ENCODE measurements around the gene MCM9. TPM values are rescaled to one million over a fixed set of nuclear protein-coding genes. Genes with fewer than 3 reads are reported as not detected.

MCM9 gene
- polyA plus RNA-seq, 2 of the 4 experiments (the other 2 are of a cell fraction): 5.1 to 5.4 TPM

GRCh38 chr6:118903138-118903537 lies 31.8 kb downstream of the MCM9 start:
- CTCF ChIA-PET: no interaction called here
- WGBS (ENCODE audit: missing lambda C conversion rate): 62% methylated on average over 2 of the region's 2 CpGs

GRCh38 chr6:118902726-118903125 lies 32.2 kb downstream of the MCM9 start:
- Histone ChIP-seq H3K9me3 (no peaks in the 10 kb centered on the region), H3K4me2 (no peak overlapping the region), H3K4me1 (peaks cover 5% of the 10 kb centered on the region; the same call in 1 of the 3 replicates), H3K27ac (no peak overlapping the region), H3K4me3 (no peak overlapping the region)
- FAIRE-seq (no peak), DNase-seq (ENCODE audit: low read depth in 1 of 2, low spot score in 1 of 2) (no peak), ATAC-seq (no peak)
- CTCF ChIA-PET: no interaction called here
- POLR2A ChIA-PET: no interaction called here
- TF ChIP-seq FOSB (CRISPR knock-in tag; IDR thresholded peaks at IDR 0.05): no peak
- TF ChIP-seq HDAC2 (IDR thresholded peaks at IDR 0.05): no peak
- no peak for TF ChIP-seq ELK1 (IDR thresholded peaks at IDR 0.05; ENCODE audit: low read depth, low read length)
- no peak for TF ChIP-seq MAFK (IDR thresholded peaks at IDR 0.05; ENCODE audit: partially characterized antibody)
- TF ChIP-seq CBX8 (IDR thresholded peaks at IDR 0.05): no peak
- TF ChIP-seq RNF2 (IDR thresholded peaks at IDR 0.05; ENCODE audit: borderline replicate concordance, low read depth): no peak
- TF ChIP-seq ZNF302 (CRISPR knock-in tag; IDR thresholded peaks at IDR 0.05): no peak
- TF ChIP-seq EP300 (IDR thresholded peaks at IDR 0.05): no peak
- TF ChIP-seq EHF (CRISPR knock-in tag; IDR thresholded peaks at IDR 0.05): no peak
- no peak for TF ChIP-seq JUN (IDR thresholded peaks at IDR 0.05)
- no peak for TF ChIP-seq TP53 (CRISPR knock-in tag; IDR thresholded peaks at IDR 0.05)
- TF ChIP-seq POLR2AphosphoS2 (conservative IDR thresholded peaks at IDR 0.05; ENCODE audit: low read length): no peak
- TF ChIP-seq RCOR1 (IDR thresholded peaks at IDR 0.05; ENCODE audit: low read depth, low read length): no peak
- TF ChIP-seq BHLHE40 (IDR thresholded peaks at IDR 0.05; ENCODE audit: low read depth, low read length): no peak
- no peak for TF ChIP-seq MAX (IDR thresholded peaks at IDR 0.05)
- TF ChIP-seq RARB (CRISPR knock-in tag; IDR thresholded peaks at IDR 0.05): no peak
- no peak for TF ChIP-seq HES2 (IDR thresholded peaks at IDR 0.05)

More at GRCh38 chr6:118903138-118903537, 31.8 kb downstream of the MCM9 start:
- H3K9me3 ChIP-seq: no peaks in the 10 kb centered on the region
- no peak overlapping the region for H3K4me3 ChIP-seq
- DNase-seq (ENCODE audit: low read depth in 1 of 2, low spot score in 1 of 2) (no peak), ATAC-seq (no peak), FAIRE-seq (no peak)
- H3K27ac ChIP-seq: no peak overlapping the region
- TF ChIP-seq CTCF (IDR thresholded peaks at IDR 0.05): no peak
- POLR2A ChIA-PET: no interaction called here
- H3K4me2 ChIP-seq: no peak overlapping the region
- peaks cover 5% of the 10 kb centered on the region; the same call in 1 of the 3 replicates for H3K4me1 ChIP-seq

- H3K27ac ChIP-seq: no peak overlapping the region
- FAIRE-seq (no peak), DNase-seq (ENCODE audit: low read depth in 1 of 2, low spot score in 1 of 2) (no peak), ATAC-seq (no peak)
- H3K4me1 ChIP-seq: peaks cover 16% of the 10 kb centered on the region; the same call in 2 of the 3 replicates
- POLR2A ChIA-PET: no interaction called here
- no peaks in the 10 kb centered on the region for H3K9me3 ChIP-seq
- TF ChIP-seq FOXS1 (CRISPR knock-in tag; IDR thresholded peaks at IDR 0.05) (no peak), PBX3 (IDR thresholded peaks at IDR 0.05) (no peak), SMC3 (IDR thresholded peaks at IDR 0.05) (no peak), MYC (IDR thresholded peaks at IDR 0.05; ENCODE audit: borderline replicate concordance, low read length) (no peak), PHF8 (IDR thresholded peaks at IDR 0.05; ENCODE audit: borderline replicate concordance, low read depth) (no peak), MAX (IDR thresholded peaks at IDR 0.05) (no peak), RARB (CRISPR knock-in tag; IDR thresholded peaks at IDR 0.05) (no peak)
- 97% methylated on average over 6 of the region's 6 CpGs for WGBS (ENCODE audit: missing lambda C conversion rate)
- CTCF ChIA-PET: no interaction called here
- H3K4me3 ChIP-seq: no peak overlapping the region
- no peak overlapping the region for H3K4me2 ChIP-seq
These were observed 35.0 kb downstream of the MCM9 start for GRCh38 chr6:118899948-118900347.

Data from A549 (cell line).